ENCODE results near the gene DGCR2.

DNA sequence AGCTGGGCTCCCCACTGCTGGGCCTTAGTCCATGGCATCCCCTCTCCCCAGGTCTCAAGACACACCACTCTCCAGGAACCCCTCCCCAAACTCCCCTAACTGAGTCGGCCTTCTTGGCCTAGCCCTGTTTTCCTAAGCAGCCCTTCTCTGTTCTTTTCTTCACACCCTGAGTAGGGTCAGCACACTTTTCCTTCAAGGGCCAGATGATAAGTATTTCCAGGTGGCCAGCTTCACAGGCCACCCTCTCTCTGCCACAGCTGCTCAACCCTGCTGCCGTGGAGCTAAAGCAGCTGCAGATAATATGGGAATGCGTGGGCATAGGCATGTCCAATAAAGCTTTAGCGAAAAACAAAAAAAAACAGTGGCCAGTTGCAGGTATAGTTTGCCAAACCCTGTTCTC is 24.1 kb downstream of the DGCR2 start:
- TF ChIP-seq FOXM1 (IDR thresholded peaks at IDR 0.05; ENCODE audit: borderline replicate concordance, low read depth) (no peak), NFIC (IDR thresholded peaks at IDR 0.05) (no peak), EP300 (IDR thresholded peaks at IDR 0.05; ENCODE audit: borderline replicate concordance) (no peak), EGR1 (IDR thresholded peaks at IDR 0.05) (no peak), TCF12 (IDR thresholded peaks at IDR 0.05; ENCODE audit: low read depth) (no peak), CREB1 (IDR thresholded peaks at IDR 0.05; ENCODE audit: low read depth) (no peak), TAF1 (IDR thresholded peaks at IDR 0.05; ENCODE audit: low read depth) (no peak), YY1 (IDR thresholded peaks at IDR 0.05; ENCODE audit: low read depth) (no peak), RAD21 (IDR thresholded peaks at IDR 0.05; ENCODE audit: low read depth) (no peak), ZBTB7A (IDR thresholded peaks at IDR 0.05; ENCODE audit: low read depth) (no peak)
- TF ChIP-seq, protein P1, sequence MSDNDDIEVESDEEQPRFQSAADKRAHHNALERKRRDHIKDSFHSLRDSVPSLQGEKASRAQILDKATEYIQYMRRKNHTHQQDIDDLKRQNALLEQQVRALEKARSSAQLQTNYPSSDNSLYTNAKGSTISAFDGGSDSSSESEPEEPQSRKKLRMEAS (IDR thresholded peaks at IDR 0.05): no peak
- TF ChIP-seq, protein P2, sequence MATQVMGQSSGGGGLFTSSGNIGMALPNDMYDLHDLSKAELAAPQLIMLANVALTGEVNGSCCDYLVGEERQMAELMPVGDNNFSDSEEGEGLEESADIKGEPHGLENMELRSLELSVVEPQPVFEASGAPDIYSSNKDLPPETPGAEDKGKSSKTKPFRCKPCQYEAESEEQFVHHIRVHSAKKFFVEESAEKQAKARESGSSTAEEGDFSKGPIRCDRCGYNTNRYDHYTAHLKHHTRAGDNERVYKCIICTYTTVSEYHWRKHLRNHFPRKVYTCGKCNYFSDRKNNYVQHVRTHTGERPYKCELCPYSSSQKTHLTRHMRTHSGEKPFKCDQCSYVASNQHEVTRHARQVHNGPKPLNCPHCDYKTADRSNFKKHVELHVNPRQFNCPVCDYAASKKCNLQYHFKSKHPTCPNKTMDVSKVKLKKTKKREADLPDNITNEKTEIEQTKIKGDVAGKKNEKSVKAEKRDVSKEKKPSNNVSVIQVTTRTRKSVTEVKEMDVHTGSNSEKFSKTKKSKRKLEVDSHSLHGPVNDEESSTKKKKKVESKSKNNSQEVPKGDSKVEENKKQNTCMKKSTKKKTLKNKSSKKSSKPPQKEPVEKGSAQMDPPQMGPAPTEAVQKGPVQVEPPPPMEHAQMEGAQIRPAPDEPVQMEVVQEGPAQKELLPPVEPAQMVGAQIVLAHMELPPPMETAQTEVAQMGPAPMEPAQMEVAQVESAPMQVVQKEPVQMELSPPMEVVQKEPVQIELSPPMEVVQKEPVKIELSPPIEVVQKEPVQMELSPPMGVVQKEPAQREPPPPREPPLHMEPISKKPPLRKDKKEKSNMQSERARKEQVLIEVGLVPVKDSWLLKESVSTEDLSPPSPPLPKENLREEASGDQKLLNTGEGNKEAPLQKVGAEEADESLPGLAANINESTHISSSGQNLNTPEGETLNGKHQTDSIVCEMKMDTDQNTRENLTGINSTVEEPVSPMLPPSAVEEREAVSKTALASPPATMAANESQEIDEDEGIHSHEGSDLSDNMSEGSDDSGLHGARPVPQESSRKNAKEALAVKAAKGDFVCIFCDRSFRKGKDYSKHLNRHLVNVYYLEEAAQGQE (IDR thresholded peaks at IDR 0.05; ENCODE audit: low read depth): no peak
- TF ChIP-seq, protein P3, sequence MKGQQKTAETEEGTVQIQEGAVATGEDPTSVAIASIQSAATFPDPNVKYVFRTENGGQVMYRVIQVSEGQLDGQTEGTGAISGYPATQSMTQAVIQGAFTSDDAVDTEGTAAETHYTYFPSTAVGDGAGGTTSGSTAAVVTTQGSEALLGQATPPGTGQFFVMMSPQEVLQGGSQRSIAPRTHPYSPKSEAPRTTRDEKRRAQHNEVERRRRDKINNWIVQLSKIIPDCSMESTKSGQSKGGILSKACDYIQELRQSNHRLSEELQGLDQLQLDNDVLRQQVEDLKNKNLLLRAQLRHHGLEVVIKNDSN (IDR thresholded peaks at IDR 0.05): no peak
